ENCODE results near the gene RPS6KL1.

Gene RPS6KL1

DNA sequence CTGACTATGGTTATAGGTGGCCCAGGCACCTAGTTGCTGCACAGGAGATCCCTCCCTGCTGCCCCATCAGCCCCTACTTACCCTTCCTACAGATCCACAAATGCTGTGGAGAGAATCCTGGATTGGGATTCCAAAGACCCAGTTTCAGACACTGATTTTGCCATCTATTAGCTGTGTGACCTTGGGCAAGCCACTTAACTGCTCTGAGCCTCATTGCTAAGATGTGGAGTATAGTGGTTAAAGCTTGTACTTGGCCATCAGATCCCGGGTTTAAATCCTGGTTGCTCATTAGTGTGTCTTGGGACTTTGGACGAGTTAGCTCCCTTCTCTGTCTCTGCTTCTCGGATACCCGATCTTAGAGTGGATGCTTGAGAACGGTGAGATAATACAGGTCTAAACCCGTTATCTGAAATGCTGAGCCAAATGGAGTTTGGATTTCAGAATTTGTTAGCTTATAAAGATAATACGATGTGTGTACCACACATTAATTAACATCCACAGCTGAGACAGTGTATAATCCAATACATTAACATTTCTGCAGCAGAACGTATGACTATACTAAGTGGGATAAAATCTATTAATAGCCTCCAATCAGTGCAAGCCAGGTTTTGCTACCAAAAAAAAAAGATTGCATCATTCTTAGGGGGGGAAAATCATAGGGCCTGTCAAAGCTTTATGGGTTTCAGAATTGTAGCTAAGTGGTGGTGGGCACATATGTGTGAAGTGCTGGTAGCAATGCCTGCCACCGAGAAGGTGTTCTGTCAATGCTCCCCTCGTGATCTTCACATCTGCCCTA is 63.1 kb downstream of the RPS6KL1 start:
- H3K27ac ChIP-seq (ENCODE audit: low read length), result no peak overlapping the region
- H3K4me3 ChIP-seq (ENCODE audit: low read depth in 1 of 2, low read length in 2 of 2), result no peak overlapping the region
- H3K4me1 ChIP-seq (ENCODE audit: control insufficient read depth in 1 of 2, insufficient read depth in 2 of 2, low read length in 2 of 2), result peaks cover 0 to 6% of the 10 kb centered on the region in 2 donors
- no peaks in the 10 kb centered on the region for H3K36me3 ChIP-seq (ENCODE audit: control insufficient read depth in 1 of 2, insufficient read depth in 2 of 2, low read length in 2 of 2)
- no peaks in the 10 kb centered on the region for H3K9me3 ChIP-seq (ENCODE audit: control insufficient read depth in 1 of 2, low read length in 2 of 2)
- H3K27me3 ChIP-seq (ENCODE audit: low read depth, low read length), result no peaks in the 10 kb centered on the region

DNA sequence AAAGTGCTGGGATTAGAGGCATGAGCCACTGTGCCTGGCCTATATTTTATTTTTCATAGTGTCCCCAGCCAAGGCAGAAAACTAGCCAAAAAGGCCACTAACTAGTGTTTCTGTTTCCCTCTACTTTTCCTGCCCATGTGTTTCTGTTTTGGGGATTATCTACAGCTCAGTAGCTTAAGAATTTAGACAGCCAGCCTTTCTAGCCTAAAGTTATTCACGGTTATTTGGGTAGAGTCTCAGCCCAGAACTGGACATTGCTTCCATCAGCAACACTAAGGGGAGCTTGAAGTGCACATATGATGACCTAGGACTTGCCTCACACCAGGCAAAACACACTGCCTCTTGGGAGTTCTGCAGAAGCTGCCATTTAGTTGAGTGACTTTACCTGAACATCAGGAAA is 65.0 kb downstream of the RPS6KL1 start:
- Histone ChIP-seq H3K4me1 (ENCODE audit: control insufficient read depth in 1 of 2, insufficient read depth in 2 of 2, low read length in 2 of 2) (peaks cover 6 to 15% of the 10 kb centered on the region in 2 donors), H3K36me3 (ENCODE audit: control insufficient read depth in 1 of 2, insufficient read depth in 2 of 2, low read length in 2 of 2) (no peaks in the 10 kb centered on the region), H3K27ac (ENCODE audit: low read length) (no peak overlapping the region), H3K9me3 (ENCODE audit: control insufficient read depth in 1 of 2, low read length in 2 of 2) (no peaks in the 10 kb centered on the region), H3K27me3 (ENCODE audit: low read depth, low read length) (no peaks in the 10 kb centered on the region), H3K4me3 (ENCODE audit: low read depth in 1 of 2, low read length in 2 of 2) (no peak overlapping the region)

DNA sequence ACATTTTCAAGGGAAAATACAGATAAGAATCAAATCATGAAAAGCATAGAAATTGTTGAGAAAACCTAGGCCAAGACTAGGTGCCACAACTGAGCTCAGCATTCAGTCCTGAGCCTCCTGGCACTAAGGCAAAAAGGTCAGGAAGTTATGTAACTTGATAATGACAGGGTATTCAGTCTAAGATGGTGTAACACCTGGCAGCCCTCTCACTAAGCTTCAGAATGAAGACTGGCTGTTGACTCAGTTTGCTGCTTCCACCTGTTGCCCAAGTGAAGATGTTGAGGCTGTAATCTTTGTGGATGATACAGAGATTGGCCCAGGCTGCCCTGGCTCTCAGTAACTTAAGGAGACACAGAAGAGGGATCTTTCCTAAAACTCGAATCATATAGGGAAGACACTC is 66.7 kb downstream of the RPS6KL1 start:
- H3K9me3 ChIP-seq (ENCODE audit: control insufficient read depth in 1 of 2, low read length in 2 of 2), result no peaks in the 10 kb centered on the region
- no peak overlapping the region for H3K27ac ChIP-seq (ENCODE audit: low read length)
- peaks cover 6 to 15% of the 10 kb centered on the region in 2 donors for H3K4me1 ChIP-seq (ENCODE audit: control insufficient read depth in 1 of 2, insufficient read depth in 2 of 2, low read length in 2 of 2)
- no peaks in the 10 kb centered on the region for H3K27me3 ChIP-seq (ENCODE audit: low read depth, low read length)
- no peak overlapping the region for H3K4me3 ChIP-seq (ENCODE audit: low read depth in 1 of 2, low read length in 2 of 2)
- H3K36me3 ChIP-seq (ENCODE audit: control insufficient read depth in 1 of 2, insufficient read depth in 2 of 2, low read length in 2 of 2), result no peaks in the 10 kb centered on the region

DNA sequence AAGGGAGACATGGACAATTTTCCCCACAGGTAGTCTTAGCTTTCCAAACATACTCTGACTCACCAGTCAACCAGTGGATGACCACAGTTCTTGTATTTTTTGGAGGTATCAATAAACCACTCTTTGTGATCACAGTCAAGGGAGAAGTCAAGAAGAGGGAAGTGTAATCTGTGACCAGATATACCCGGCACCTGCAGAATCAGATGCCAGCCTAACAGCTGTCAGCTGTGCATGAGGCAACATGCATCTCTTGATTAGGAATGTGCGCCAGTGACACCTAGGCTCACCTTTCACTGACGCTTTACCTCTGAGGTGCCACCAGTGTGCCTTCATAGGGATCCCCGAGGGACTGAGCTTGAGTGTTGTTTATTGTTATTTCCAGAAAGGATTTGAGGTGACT is 67.1 kb downstream of the RPS6KL1 start:
- Histone ChIP-seq H3K36me3 (ENCODE audit: control insufficient read depth in 1 of 2, insufficient read depth in 2 of 2, low read length in 2 of 2) (no peaks in the 10 kb centered on the region), H3K4me3 (ENCODE audit: low read depth in 1 of 2, low read length in 2 of 2) (no peak overlapping the region), H3K27me3 (ENCODE audit: low read depth, low read length) (no peaks in the 10 kb centered on the region), H3K9me3 (ENCODE audit: control insufficient read depth in 1 of 2, low read length in 2 of 2) (no peaks in the 10 kb centered on the region), H3K27ac (ENCODE audit: low read length) (no peak overlapping the region), H3K4me1 (ENCODE audit: control insufficient read depth in 1 of 2, insufficient read depth in 2 of 2, low read length in 2 of 2) (peaks cover 6 to 15% of the 10 kb centered on the region in 2 donors)

DNA sequence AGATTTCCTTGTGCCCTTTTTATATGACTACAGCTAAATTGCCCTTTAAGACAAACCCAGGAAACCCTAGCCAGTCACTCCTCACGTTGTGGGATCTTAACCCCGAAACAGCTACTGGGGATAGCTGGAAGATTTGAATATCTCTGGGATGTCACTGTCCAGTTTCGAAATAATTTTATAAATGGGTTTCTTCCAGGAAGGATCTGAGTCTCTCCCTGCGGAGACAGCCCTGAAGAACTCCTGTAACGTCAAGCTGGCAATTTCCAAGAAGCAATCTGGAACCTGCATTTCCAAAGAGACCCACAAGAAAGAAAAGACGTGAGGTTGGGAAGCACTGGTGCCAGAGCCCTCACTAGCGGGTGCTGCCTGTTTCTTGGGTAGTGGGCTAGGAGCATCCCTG is 68.0 kb downstream of the RPS6KL1 start:
- no peaks in the 10 kb centered on the region for H3K9me3 ChIP-seq (ENCODE audit: control insufficient read depth in 1 of 2, low read length in 2 of 2)
- no peak overlapping the region for H3K27ac ChIP-seq (ENCODE audit: low read length)
- no peak overlapping the region for H3K4me3 ChIP-seq (ENCODE audit: low read depth in 1 of 2, low read length in 2 of 2)
- H3K36me3 ChIP-seq (ENCODE audit: control insufficient read depth in 1 of 2, insufficient read depth in 2 of 2, low read length in 2 of 2), result no peaks in the 10 kb centered on the region
- peaks cover 6 to 9% of the 10 kb centered on the region in 2 donors for H3K4me1 ChIP-seq (ENCODE audit: control insufficient read depth in 1 of 2, insufficient read depth in 2 of 2, low read length in 2 of 2)
- H3K27me3 ChIP-seq (ENCODE audit: low read depth, low read length), result no peaks in the 10 kb centered on the region

Measured in muscle layer of duodenum (tissue), 2 donors.